IPS DF 19.7 (cell line): ENCODE data around the gene SENP1.
"Not testable (repeated sequence)": the region's sequence is repeated elsewhere in the genome, so short reads cannot be mapped to it uniquely, and the experiment has no call there.

Experiments used
- DNase-seq: peaks from one replicate; pipeline ENCODE4 v3.0.0-alpha.2; 2013; ENCODE audit warnings: low read depth, low spot score

SENP1 gene

GRCh38 chr12:48105867-48106680 is at the start of gene SENP1:
TSS of gene SENP1 (minus strand) at chr12:48106079. CDS start at chr12:48101472, 4,607 bp downstream.
- DNase-seq, result peak; percentile 68

GRCh38 chr12:48151103-48151771 is 45.4 kb upstream of the SENP1 start:
- DNase-seq, result no peak

GRCh38 chr12:48145981-48146380 is 40.1 kb upstream of the SENP1 start:
- no peak for DNase-seq

GRCh38 chr12:48143898-48144297 is 38.0 kb upstream of the SENP1 start:
- peak; percentile 28 for DNase-seq

GRCh38 chr12:48142818-48143674 is 37.2 kb upstream of the SENP1 start:
- peak; percentile 79 for DNase-seq

GRCh38 chr12:48135027-48135426 is 29.1 kb upstream of the SENP1 start:
- DNase-seq, result no peak

GRCh38 chr12:48132826-48133225 is 26.9 kb upstream of the SENP1 start:
- no peak for DNase-seq

- no peak for DNase-seq
Measured at GRCh38 chr12:48131517-48131916, 25.6 kb upstream of the SENP1 start.

GRCh38 chr12:48129376-48129775 is 23.5 kb upstream of the SENP1 start:
- DNase-seq, result no peak

- DNase-seq, result no peak
Measured at GRCh38 chr12:48128800-48129199, 22.9 kb upstream of the SENP1 start.

GRCh38 chr12:48126953-48127630 is 21.2 kb upstream of the SENP1 start:
- DNase-seq, result no peak

- DNase-seq, result no peak
Measured at GRCh38 chr12:48125985-48126384, 20.1 kb upstream of the SENP1 start.

- not testable (repeated sequence) for DNase-seq
Measured at GRCh38 chr12:48125542-48125941, 19.7 kb upstream of the SENP1 start.

- DNase-seq, result no peak
Measured at GRCh38 chr12:48123169-48123568, 17.3 kb upstream of the SENP1 start.

- no peak for DNase-seq
Measured at GRCh38 chr12:48122065-48122834, 16.4 kb upstream of the SENP1 start.

GRCh38 chr12:48121522-48121921 is 15.6 kb upstream of the SENP1 start:
- DNase-seq, result no peak

- DNase-seq, result no peak
Measured at GRCh38 chr12:48119834-48120195, 13.9 kb upstream of the SENP1 start.

- peak; percentile 96 for DNase-seq
Measured at GRCh38 chr12:48119078-48119833, 13.4 kb upstream of the SENP1 start, which contains the start of gene PFKM. TSS of gene PFKM (plus strand) at chr12:48119364. CDS start at chr12:48122775, 3,411 bp downstream.

GRCh38 chr12:48118284-48118871 is 12.5 kb upstream of the SENP1 start:
- DNase-seq, result no peak

GRCh38 chr12:48115957-48116356 is 10.1 kb upstream of the SENP1 start:
- no peak for DNase-seq
